NCI-H345 (cell line): ENCODE results near the gene TPM1.

Experiments
- DNase-seq: peaks from one replicate; lab custom pipeline; 2025; lab: John Stamatoyannopoulos, UW

Gene TPM1

DNA sequence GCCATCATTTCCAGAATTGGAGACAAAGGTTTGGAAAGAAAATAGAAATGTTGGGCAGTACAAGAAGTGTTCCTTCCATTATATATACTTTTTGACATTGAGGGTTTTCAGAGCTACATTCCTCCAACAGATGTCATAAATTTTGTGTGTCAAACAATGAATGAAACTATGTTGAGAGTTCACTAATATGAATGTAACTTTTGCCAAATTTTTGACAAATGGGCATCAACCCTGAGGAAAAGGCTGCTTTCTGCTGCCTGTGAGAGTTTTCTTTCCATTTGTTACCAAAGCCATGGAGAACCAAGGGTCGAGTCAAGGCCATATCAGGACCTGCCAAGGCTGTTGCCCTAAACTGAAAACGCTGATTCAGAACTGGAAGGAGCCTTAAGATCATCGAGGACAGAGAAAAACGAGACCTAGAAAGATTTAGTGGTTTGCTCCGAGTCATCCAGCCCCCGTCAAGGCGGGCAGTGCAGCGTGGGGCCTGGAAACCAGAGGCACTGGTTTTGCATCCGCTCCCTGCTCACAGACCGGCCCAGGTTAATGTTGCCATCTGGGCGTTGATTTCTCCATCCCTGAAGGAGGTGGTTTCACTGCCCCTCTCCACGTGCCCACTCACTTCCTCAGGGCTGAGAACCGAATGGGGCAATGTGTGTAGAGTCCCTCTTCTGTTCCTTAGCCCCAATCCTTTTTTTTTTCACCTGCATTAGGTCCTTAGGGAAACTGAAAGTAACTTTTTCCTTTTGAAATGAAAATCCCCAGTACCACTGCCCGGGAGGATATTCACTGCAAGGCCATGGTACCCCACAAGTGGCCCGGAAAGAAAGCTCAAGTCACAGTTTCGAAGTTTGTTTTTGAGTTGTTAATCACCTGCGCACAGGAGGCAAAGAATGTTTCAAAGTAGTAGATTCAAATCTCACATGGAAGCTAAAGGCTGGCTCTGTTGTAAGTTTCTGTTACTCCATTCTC, 32.8 kb downstream of the TPM1 start:
- DNase-seq, result no peak

DNA sequence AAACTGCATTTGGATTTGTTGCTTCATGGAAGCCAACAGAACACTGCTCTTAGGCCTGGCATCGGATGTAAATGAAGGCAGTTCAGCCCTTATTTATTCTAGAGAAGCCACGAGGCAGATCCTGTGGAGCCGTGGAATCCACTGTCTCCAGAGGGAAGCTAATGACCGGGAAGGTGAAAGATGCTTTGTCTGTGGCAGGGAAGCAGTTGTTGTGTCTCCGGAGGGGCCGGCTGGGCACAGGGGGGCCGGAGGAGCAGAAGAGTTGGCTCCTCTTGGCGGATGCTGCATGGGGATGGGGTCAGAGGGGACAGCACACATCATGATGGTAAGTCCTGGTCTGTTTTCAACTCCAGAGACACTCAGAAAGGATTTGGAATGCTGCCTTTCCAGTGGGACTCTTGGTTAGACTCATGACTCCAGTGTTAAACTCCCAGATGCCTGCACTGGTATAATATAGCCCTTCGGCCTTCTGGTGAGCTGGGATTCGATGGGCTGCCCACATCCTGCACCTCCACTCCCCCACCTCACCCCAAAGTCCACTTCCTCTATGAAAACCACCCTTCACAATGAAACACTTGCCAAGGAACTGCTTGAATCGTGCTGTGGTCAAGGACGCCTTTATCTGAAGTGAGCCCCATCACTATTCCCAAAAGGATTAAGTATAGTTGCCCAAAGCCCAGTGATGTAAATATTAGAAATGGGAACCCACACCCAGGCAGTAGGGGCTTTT, 33.6 kb downstream of the TPM1 start:
- no peak for DNase-seq

DNA sequence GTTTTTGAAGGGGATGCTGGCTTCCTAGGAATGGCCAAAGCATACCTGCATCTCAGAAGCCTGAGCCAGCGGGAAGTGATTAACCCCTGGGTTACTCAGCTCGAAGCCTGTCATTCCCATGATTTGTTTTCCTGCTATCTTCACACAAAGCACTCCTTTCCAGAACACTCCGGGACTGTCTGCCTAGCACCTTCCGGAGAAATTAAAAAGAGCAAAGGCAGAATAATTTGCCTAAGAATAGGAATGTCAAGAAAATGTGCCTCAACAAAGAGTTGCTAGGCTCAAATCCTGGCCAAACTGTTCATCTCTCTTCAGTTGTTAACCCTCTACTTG, 34.1 kb downstream of the TPM1 start:
- DNase-seq, result no peak

DNA sequence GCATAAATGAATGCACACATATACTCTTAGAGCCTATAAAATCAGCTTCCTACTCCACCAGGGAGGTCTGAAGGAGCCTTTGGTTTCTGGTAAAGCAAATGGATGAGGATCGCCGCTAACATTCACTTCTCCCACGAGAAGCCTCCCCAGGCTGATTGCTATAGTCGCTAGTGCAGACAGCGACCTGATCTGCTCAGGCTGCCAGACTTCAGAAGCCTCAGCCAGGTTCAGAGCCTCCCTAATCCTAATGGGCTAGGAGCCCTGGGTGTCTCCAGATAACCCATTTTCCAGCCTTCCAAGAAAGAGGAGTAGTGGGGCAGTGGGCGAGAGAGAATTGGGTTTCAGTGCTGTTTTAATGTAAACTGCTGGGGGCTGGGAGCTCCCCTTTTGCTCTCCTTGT, 35.4 kb downstream of the TPM1 start:
- no peak for DNase-seq

DNA sequence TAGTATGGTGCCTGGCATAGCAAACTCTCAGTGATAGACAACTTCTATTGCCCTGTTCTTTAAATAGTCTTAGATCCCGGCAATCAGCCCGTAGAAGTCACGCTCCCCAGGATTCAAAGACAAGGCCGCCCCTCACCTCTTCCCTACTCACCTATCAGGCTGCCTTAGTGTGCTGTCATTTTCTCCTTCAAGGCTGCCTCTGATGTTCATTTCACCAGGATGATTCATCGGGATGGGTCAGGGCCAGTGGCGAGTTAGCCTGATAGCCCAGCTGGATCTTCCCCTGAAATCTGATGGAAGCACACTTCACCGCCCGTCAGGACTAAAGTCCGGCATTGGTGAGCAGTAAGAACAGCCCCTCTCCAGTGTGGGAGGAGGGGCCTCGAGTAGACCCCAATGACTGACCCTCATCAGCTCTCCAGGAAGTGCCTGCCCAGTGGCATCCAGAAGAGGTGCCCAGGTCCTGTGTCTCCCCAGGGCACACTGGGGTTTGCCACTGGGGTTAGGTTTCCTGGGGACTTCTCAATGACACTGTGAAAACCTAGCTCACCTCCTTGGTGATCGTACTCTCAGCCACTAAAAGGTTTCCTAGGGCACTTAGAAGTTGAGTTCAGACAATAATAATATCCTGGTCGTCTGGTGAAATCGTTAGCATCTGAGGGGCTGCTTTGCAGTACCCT, 37.5 kb downstream of the TPM1 start:
- no peak for DNase-seq

DNA sequence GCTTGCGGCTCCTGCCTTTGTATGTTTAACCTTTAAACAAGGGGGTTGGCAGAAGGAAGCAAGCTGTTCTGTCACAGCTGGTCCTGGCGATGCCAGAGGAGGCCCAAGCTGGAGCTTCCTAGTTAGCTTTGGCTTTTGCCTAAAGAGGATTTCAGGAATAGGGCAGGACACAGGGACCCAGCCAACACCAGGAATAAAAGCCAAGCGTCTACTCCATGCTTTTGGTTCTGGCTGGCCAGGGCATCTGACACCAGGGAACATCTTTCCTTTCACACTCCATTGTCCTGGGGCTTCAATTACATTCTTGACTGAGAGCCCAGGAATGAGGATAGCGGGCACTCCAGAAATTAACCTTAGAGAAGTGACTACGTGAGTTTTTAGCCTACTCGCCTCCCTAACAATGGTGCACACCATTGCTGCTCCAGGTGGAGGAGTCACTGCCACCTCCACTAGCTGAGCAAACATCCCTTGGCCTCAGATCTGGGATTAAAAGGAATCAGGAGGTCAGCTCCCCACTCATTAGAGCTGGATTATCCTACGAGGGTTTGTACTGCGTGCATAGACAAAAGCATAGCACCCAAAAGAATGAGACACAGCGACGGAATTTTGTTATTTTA, 38.2 kb downstream of the TPM1 start:
- DNase-seq, result no peak

DNA sequence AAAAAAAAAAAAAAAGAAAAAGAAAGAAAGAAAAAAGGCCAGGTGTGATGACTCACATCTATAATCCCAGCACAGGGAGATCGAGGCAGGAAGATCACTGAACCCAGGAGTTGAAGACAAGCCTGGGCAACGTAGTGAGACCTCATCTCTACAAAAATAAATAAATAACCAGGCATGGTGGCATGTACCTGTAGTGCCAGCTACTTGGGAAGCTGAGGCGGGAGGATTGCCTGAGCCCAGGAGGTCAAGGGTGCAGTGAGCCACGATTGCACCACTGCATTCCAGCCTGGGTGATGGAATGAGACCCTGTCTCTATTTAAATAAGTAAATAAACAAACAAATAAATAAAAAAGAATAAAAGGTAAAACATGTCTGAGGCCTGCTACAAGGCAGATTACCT, 39.8 kb downstream of the TPM1 start:
- DNase-seq, result no peak

DNA sequence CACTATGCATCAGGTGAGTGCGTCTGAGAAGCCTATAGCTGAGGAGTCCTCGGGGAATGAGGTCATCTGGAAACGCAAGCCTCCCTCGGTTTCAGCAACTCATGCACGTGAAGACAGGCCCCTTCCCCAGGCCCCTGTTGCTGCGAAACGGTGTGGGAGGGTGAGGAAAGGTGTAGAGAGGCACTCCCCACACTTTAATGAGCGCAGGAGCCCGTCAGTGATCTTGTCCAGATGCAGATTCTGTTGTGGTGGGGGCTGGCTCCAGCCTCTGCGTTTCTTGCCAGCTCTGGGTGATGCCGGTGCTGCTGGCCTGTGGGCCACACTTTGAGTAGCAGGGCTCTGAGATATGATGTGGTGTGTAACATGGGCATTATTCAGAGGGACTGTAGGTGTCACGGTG, 40.5 kb downstream of the TPM1 start:
- DNase-seq, result no peak

DNA sequence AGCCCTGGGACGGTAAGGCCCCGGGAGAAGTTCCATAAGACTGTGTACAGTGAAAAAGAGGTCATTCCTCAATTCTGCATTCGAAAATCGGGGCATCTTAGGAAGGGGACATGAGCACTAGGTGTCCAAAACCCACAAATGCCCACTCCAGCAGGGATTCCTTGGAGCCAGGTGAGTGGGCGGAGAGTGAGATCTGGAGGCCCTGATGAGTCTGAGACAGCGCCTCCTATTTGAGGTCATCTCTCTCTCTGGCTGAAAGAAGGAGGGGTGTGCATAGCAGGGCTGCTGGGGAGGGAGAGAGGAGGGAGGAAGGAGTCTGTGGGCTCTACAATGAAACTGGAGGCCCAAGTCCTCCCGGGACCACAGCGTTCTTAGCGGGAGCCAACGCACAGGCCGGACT, 41.0 kb downstream of the TPM1 start:
- DNase-seq, result no peak

DNA sequence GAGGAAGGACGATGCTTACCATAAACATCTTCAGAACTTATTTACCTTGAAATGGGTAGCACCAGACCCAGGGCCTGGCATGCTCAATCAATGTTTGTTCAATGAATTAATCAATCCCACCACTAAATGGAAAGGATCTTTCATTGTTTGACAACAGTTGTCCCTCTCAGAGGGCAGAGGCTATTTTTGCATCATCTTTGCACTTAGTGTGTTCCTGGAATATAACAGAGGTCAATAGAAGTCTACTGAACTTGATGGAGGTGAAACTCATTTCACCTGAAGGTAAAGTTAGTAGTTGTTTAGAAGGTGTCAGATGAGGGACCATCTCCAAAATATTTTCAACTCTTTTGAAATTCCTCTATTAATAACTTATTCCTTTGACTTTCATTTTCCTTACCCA, 42.3 kb downstream of the TPM1 start:
- DNase-seq, result no peak

DNA sequence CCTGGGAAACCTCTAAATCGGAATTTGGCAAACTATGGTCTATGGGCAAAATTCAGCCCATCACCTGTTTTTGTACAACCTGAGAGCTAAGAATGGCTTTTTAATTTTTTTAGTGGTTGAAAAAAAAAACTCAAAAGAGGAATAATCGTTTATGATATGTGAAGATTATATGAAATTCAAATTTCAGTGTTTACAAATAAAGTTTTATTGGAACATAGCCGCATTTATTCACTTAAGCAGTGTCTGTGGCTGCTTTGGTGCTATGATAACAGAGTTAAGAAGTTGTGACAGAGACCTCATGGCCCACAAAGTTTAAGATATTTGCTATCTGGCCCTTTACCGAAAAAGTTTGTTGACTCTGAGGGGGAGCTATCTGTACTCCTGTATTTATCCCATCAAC, 42.7 kb downstream of the TPM1 start:
- DNase-seq, result no peak

DNA sequence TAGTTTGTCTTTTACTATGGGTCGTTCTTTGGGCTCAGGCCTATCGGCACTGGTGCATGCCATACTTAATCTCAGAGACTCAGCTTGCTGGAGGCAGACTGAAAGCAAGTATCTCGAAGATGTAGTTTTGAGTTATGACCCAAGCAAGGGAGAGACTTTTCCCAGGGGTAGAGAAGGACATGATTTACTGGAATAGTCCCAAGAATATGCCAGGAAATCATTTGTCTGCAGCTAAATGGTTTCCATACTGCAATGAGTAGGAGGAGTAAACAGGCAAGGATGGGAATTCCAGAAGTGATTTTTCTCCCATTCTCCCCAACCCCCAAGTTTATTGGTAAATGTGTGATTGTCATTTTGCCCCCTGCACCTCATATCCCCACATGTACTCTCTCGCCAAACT, 43.7 kb downstream of the TPM1 start:
- no peak for DNase-seq

DNA sequence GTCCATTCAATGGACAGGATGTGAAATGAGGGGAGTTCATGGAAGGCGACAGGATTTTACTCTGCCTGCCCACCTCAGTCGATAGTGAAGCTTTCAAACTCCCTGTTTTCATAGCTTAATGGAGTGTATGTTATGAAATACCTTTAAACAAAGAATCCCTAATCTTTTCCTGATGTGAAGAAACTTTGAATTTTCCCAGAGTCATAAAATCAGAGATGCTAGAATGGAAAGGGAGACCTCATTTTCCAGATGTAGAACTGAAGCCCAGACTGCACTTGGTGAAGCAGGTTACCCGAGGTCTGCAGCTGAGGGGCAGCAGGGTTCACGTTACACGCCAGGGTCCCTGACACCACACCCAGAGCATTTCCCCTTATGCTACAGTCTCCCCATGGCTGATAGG, 44.4 kb downstream of the TPM1 start:
- DNase-seq, result no peak

DNA sequence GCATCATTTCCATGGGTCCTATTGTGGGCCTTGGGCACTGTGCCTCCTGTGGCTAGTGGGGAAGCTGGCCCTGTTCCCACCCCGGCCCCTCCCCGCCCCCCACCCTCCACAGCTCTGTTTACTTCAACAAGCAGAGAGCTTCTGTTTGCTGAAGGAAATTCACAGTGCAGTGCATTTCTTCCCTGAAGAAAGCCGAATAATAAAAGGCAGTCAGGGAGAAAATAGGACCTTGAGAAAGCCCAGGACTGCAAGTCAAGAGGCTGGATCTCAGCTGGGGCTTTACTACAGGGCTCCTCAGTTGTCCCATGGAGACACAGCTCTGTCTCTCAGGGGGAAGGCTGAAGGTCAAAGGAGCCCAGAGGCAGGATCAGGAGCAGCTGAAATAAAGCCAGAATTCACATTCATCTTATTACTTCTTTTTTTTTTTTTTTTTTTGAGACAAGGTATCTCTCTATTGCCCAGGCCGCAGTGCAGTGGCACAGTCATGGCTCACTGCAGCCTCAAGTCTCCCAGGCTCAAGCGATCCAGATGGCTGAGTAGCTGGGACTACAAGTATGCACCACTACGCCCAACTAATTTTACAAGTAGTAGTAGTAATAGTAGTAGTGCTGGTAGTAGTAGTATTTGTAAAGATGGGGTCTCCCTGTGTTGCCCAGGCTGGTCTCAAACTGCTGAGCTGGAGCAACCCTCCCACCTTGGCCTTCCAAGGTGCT, 46.1 kb downstream of the TPM1 start:
- no peak for DNase-seq

DNA sequence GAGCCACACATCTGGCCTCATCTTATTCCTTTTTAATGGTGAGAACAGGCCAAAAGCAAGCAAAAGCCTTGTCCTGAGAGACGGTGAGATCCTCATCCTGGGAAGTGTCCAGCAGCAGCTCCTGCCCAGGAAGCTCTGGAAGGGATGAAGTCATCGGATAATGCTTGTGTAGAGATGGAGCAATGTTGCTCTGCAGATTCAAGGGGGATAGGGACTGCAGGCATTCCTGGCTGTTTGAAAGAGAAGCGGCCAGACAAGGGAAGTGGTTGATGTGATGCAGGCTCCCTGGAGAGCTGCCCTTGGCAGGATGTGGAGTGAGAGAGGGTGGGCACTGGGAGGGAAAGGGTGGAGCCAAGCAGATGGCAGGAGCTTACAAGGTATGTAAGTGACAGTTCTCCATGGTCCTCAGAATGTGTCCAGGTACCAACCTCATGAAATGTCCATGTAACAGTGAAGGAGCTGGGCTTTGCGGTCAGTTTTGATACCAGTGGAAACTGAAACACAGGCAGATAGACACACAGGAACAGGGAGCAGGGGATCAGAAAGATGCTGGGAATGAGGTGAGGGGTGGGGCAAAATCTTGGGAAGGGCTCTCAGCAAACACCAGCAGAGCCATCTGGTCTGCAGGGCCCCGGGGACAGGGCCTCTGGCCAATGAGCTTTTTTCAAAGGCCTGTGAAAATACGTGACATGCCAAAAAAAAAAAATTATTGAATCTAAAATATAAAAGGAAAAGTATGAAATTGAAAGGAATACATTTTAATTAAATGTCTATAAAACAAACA, 46.9 kb downstream of the TPM1 start:
- DNase-seq, result peak; percentile 23

DNA sequence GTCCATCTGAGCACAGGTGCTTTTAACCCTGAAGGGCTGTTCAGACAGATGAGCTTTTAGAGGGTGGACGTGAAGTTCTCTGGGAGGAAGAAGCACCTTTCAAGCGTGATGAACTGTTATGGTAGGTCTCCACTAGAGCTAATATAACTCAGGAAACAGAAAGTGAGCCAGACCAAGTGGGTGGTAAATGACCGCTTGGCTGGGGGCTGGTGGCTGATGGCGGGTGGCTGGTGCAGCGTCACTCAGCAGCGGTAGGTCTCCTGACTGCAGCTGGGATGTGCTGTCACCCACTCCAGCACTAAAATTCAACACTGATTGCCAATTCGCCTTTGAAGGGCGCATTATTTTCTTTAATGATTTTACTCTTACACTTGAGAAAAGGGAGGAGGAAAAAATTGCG, 47.9 kb downstream of the TPM1 start:
- DNase-seq, result no peak

DNA sequence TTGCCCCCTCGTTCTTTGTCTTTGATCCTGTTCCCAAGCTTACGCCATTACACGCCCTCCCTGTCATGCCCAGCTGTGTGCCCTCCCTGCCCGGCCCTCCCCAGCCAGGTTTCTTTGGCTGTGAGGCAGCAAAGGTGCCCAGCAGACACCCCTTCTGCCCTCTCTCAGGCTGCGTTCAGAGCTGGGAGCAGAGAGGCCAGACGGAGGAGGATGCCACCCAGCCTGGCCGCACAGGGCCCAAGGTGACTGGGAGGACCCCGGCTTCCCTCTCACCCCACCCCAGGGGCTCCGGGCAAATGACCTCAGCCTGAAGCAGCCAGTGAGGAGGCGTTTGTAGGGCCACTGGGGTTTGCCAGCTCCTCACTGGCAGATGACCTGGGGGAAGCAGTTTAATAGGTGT, 48.3 kb downstream of the TPM1 start:
- DNase-seq, result no peak

DNA sequence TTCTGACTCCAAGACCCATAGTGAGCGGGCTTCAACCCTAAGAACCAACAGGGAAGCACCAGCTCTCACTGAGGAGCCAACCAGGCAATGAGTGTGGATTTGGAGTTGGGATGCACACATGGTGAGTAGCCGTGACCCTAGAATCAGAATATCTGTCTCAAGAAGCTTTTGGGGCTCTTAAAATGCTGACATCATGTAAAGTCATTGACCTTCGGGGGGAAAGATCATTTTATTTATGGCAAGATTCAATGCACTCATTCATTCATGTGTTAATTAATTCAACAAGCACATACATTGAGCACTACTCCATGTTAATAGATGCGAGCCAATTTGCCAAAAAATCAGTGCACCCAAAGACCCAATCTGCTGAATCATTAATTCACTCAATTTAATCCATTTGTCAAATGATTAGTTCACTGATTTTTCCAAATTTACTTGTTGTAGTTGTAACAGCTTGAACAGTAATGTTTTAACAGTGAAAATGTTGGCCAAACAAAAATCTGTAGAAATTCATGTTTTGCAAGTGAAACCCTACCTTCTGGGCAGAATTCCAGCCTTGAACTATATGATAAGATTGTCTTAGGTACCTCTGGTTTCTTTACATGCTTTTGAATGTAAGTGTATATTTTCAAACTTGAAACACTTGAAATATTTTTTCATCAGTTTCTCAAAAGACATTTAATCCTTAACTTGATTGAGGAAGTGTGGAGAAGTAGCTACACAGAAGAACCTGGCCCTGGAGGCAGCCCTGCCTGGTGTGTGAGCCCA, 49.3 kb downstream of the TPM1 start:
- no peak for DNase-seq

DNA sequence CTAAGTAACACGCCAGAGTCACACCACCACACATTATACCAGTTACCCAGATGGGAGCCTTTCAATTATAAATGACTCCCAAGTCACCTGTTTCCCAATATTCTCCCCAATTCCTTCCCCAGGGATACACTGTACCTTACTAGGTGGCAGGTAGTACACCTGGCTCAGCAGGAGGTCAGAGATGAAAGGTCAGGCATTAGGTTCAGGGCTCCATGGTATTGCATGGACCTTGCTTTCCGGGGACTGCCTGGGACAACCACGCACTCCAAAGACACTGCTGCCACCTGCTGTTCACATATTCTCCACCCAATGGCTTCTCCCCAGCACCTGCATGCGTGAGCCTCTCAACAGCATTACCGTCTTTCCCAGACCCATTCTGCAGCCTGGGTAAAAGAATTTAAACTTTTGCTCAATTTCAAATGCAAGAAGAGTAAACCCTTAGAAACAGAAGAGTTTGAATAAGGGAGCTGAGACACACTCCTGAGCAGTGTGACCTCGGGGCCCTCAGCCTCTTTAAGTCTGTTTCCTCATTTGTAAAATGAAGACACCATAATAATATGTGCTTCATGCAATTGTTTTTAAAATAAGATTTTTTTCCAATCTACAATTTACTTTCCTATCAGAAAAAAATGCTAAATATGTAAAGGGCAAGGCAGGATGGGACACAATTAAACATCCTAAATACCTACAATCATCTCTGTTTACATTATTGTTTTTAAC, 51.1 kb downstream of the TPM1 start:
- DNase-seq, result peak; percentile 69

DNA sequence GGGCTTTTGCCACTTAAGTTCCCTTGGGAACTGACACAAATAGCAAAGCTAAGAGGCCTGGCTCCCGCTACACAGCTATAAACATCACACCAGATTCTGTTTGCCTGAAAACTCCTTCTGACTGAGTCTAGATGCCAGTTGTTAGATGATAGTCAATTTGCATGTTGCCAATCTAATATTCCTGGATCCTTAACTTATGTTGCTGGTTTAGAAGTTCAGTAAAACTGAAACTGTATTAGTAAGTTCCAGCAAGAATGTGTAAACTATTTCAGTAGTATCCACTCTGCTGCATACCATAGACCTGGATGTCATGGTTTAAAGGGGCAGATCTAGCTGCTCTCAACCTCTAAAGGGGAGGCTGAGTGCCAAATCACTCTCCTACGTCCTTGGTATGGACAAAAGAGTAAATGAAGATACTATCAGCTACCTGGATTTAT, 52.0 kb downstream of the TPM1 start:
- DNase-seq, result no peak
